ENCODE data around the gene WDR90. TPM values are rescaled to one million over a fixed set of nuclear protein-coding genes. Genes with fewer than 3 reads are reported as not detected.

Gene WDR90
- total RNA-seq, 1 experiment from 2014 or later, result 2.5 TPM

DNA sequence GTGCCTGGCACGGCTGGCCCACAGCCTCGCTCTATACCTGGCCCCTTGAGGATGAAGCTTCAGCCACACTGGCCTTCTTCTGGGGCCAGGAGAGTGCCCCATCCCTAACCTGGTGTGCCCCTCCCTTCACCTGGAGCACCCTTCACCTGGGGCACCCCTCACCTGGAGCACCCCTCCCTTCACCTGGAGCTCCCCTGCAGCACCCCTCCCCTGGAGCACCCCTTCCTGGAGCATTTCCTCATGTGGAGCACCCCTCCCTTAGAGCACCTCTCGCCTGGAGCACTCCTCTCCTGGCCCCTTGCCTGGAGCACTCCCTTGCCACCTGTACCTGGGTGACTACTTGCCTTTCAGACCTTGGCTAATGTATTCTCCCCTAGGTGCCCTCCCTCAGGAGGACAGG lies 58.9 kb downstream of the WDR90 start:
- DNase-seq (ENCODE audit: low spot score), result no peak

DNA sequence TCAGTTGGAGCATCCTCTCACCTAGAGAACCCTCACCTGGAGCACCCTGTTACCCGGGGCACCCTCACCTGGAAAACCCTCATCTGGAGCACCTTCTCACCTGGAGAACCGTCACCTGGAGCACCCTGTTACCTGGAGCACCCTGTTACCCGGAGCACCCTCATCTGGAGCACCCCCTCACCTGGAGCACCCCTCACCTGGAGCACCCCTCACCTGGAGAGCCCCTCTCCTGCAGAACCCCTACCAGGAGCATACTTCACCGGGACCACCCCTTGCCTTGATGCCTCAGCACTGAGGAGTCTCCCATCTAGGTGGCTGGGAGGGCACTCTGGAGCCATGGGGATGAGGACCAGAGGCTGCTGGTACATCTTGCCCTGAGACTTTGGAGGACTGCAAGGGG lies 59.8 kb downstream of the WDR90 start:
- DNase-seq (ENCODE audit: low spot score), result no peak

DNA sequence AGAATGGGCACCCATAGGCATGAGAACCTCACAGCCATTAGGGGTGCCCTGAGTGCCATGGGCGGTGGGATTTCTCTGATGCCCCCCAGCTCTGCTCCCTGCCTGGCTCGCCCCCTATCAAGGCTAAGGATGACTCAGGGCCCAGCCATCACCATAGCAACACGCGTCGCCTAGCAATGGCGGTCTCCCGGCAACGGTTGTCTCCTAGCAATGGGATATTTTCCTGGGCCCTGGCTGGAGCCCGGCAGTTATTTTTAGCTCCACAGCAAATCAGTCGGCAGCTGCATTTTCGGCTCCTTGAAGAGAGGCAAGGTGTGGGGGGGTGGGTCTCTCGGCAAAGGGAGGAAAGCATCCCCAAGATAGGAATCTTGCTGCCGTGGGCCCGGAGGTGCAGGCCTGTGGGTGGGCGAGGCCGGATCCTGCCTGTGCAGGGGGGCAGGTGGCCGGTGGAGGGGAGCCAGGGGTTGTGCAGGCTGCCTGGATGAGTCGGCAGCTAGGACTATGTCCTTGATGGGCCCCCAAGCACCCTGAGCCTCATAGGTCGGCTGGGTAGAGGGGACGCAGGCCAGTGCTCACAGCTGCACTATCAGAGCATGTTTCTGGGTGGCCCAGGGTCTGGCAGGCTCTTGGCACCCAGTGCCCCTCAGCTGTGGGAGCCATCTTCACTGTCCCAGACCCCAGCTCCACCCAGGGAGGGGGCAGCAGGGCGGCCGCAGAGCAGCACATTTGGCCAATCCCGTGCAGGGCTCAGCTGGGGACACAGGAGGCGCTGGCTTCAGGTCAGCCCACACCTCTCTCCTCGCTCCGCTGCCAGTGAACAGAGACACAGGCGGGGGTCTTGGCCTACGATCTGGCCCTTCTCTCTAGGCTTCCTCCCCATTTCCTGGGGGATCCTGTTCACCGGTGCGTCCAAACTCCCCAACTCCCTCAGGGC lies 60.7 kb downstream of the WDR90 start:
- DNase-seq (ENCODE audit: low spot score), result peak; percentile 58

DNA sequence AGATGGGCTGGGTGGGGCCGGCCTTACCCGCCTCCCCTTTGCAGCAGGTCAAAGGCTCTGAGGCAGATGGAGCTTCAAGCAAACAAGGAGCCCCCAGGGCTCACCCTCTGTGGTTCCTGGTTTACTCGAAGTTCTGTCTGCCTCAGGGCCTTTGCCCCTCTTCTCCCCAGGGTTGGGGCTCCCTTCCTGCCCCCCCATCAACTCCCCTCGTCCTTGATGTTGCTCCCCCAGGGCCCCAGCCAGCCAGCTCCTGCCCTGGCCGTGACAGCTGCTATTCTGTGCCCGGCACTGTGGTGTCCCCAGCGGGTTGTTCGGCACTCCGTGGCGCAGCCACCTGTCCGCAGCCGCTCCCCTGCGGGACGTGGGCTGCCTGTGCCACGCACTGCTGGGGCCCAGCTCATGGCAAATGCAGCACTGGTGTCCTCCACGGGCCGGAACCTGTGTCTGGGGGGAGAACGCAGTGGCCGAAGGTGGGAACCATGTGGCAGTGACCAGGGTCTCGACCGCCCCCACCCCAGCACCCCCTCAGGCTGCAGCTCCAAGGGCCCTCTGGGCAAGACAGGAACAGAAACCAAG lies 61.4 kb downstream of the WDR90 start:
- no peak for DNase-seq (ENCODE audit: low spot score)

DNA sequence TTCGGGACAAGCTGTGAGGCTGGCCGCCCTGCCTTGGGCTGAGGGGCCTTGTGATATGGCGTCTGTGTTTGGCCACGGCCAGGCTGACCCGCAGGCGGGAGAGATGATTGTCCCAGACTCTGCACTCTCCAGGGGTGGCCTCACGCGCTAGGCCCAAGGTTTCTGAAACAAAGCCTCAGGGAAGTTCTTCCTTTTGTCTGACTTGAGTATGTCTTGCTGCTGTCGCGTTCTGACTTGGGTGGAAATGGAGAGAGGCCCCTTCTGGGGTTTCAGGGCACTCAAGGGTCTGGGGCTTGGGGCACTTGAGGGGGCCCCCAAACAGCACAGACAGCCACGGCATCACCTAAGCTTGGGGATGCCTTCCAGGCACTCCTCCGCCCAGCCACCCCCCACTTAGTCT lies 61.9 kb downstream of the WDR90 start:
- DNase-seq (ENCODE audit: low spot score), result no peak

DNA sequence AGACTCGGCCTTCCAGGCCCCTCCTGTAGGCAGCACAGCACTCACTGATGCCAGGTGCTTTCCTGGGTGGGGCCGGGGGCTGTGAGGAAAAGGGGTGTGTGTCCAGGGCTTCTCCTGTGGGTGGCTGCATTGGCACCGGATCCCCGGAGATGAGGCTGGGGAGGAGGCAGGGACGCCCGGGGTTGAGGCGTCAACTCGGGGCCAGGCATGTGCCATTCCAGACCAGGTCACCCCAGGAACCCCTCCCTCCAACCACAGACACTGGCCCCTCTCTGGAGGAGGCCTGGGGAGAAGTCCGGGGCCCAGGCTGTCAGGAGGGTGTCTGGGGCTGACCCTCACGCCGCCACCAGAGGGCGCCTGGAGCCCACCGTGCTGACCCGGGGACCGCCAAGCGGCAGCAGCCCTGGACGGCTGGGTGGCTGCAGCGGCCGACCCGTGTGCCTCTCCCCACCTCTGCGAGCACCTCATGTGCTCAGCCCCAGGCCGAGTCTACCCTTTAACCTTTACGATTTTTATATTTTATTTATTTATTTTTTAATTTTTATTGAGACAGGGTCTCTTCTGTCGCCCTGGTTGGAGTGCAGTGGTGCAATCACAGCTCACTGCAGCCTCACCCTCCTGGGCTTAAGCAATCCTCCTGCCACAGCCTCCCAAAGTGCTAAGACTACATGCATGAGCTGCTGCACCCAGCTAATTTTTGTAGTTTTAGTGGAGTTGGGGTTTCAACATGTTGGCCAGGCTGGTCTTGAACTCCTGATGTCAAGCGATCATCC lies 62.6 kb downstream of the WDR90 start:
- DNase-seq (ENCODE audit: low spot score), result peak; percentile 42

DNA sequence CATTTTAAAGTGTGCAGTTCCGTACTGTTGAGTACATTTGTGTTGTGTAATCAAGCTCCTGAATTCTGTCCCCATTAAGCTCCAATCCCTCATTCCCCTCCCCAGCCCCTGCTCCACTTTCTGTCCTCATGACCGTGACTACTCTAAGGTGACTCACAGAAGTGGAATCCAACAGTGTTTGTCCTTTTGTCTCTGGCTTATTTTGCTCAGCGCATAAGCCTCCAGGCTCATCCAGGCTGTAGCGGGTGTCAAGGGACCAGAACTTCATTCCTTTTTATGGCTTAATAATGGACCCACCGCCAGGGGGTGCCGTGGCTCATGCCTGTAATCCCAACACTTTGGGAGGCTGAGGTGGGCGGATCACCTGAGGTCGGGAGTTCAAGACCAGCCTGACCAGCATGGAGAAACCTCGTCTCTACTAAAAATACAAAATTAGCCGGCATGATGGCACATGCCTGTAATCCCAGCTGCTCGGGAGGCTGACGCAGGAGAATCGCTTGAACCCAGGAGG lies 63.6 kb downstream of the WDR90 start:
- DNase-seq (ENCODE audit: low spot score), result peak; percentile 83

DNA sequence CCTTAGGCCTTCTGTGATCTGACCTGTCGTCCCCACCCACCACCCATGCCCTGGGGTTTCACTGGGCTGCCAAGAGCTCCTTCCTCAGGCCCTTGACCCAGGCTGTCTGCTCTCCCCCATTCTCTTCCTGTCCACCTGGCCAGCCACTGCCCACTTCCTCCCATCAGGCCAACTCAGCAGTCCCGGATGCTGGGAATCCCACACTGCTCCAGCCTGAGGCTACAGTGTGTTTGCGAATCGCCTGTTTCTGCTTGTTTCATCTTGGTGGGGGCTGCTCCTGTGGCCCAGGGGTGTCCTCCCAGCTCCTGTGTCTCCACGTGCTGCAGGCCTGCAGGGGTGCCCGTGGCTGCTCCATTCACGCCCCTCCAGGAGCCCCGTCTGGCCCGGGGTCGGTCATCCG lies 64.9 kb downstream of the WDR90 start:
- DNase-seq (ENCODE audit: low spot score), result no peak

DNA sequence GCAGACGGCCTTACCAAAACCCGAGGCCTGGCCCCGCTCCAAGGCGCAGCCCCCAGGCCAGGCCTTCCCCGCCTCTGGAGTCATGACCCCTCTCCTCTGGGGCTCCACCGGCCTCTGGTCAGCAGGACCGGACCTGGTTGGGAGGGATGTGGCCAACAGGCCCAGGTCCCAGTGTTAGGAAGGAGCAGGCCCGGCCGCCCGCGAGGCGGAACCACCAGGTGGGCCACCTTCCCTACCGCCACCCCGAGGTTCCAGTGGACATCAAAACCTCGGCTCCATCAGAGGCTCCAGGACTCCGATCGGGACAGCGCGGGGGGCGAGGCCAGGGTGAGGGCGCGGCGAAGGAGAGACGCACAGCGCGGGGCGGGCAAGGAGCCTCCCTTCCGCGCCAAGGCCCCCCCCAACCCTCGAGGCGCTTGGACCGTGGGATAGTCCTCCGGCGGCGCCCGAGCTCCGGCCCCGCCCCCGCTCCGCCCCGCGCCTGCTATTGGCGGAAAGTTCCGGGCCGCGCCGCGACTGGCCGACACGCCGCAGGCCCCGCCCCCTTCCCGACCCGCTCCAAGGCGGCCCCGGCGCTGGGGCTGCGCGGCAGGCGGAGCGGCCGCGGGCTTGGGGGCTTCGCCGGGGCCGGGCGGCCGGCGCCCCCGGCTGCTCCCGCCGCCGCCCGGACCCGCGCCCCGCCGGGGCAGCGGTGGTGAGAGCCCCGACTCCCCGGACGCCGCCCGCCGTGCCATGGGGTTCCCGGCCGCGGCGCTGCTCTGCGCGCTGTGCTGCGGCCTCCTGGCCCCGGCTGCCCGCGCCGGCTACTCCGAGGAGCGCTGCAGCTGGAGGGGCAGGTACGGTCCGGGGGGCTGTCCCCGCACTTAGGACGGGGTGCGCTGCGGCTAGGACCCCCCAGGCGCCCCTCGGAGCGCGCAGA lies 65.7 kb downstream of the WDR90 start, which contains the start of gene METRN:
Gene METRN (plus strand): TSS at position 561 of the 919 bp plus-strand sequence. CDS start 172 bp downstream, at position 733.
- DNase-seq (ENCODE audit: low spot score), result peak; percentile 44

DNA sequence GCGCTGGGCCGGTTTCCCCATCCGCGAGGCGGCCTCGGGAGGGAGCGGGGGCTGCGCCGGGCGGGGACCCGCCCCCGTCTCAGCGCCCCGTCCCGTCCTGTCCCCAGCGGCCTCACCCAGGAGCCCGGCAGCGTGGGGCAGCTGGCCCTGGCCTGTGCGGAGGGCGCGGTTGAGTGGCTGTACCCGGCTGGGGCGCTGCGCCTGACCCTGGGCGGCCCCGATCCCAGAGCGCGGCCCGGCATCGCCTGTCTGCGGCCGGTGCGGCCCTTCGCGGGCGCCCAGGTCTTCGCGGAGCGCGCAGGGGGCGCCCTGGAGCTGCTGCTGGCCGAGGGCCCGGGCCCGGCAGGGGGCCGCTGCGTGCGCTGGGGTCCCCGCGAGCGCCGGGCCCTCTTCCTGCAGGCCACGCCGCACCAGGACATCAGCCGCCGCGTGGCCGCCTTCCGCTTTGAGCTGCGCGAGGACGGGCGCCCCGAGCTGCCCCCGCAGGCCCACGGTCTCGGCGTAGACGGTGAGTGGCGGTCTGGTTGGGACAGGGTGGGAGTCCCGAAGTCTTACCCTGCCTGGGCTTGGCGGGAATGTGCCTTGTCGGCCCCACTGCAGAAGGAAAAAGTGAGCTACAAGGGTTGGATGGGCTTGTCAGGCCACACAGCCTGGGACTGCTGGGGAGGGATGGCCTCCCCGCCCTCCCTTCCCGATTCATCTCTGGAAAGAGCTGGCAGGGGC lies 66.5 kb downstream of the WDR90 start:
- DNase-seq (ENCODE audit: low spot score), result no peak

DNA sequence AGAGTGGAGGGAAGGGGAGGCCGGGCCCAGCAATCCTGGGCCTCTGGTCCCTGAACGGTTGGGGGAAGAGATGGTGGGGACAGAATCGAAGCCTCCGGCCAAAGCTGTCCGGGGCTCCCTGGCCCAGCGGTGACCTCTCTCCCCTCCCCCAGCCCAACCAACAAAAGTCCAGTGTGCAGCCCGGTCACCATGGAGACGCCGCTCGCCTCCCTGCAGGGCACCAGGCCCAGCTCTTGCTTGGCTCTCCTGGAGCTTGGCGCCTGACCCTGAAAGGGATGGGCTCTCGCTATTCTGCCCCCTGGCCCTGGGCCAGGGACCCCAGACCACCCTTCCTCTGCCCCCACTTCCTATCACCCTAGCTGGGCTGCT lies 67.0 kb downstream of the WDR90 start:
- DNase-seq (ENCODE audit: low spot score), result no peak

DNA sequence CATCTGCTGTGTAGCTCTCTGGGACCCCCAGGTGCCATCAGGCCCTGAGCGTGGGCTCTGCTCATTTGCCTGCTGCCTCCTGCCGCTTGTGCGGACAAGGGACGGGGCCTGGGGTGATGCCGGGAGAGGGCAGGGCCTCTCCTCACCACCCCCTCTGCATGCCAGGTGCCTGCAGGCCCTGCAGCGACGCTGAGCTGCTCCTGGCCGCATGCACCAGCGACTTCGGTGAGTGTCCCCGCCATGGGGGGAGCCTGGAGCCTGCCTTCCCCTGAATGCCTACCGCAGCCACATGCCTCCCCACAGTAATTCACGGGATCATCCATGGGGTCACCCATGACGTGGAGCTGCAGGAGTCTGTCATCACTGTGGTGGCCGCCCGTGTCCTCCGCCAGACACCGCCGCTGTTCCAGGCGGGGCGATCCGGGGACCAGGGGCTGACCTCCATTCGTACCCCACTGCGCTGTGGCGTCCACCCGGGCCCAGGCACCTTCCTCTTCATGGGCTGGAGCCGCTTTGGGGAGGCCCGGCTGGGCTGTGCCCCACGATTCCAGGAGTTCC lies 67.7 kb downstream of the WDR90 start:
- DNase-seq (ENCODE audit: low spot score), result no peak

Other genes with a start within 250 kb of the WDR90 start
- 5.9 and 8.7 TPM in 2 replicates for gene DECR2, start 247.5 kb upstream of the WDR90 start, total RNA-seq (2014; rRNA removed; shearing (Covaris generic))
- 5.4 and 11.5 TPM in 2 replicates for gene RAB11FIP3, start 223.7 kb upstream of the WDR90 start, total RNA-seq (2014; rRNA removed; shearing (Covaris generic))
- gene CAPN15, start 121.7 kb upstream of the WDR90 start, total RNA-seq (2014; rRNA removed; shearing (Covaris generic)), result 4.4 and 8.3 TPM in 2 replicates
- gene PRR35, start 89.0 kb upstream of the WDR90 start, total RNA-seq (2014; rRNA removed; shearing (Covaris generic)), result not detected in 2 replicates
- 0.06 and 0.43 TPM in 2 replicates for gene NHLRC4, start 82.4 kb upstream of the WDR90 start, total RNA-seq (2014; rRNA removed; shearing (Covaris generic))
- gene PIGQ, start 79.4 kb upstream of the WDR90 start, total RNA-seq (2014; rRNA removed; shearing (Covaris generic)), result 7.6 and 7.7 TPM in 2 replicates
- gene RAB40C, start 59.3 kb upstream of the WDR90 start, total RNA-seq (2014; rRNA removed; shearing (Covaris generic)), result 4.4 and 5.1 TPM in 2 replicates
- not detected in 2 replicates for gene WFIKKN1, start 18.4 kb upstream of the WDR90 start, total RNA-seq (2014; rRNA removed; shearing (Covaris generic))
- gene METTL26, start 13.1 kb upstream of the WDR90 start, total RNA-seq (2014; rRNA removed; shearing (Covaris generic)), result 85.7 and 112 TPM in 2 replicates
- gene MCRIP2, start 7.5 kb upstream of the WDR90 start, total RNA-seq (2014; rRNA removed; shearing (Covaris generic)), result 11.9 and 14.5 TPM in 2 replicates
- 6.5 and 32.0 TPM in 2 replicates for gene RHOT2, start 18.8 kb downstream of the WDR90 start, total RNA-seq (2014; rRNA removed; shearing (Covaris generic))
- 0.31 and 3.8 TPM in 2 replicates for gene RHBDL1, start 26.3 kb downstream of the WDR90 start, total RNA-seq (2014; rRNA removed; shearing (Covaris generic))
- gene STUB1, start 31.0 kb downstream of the WDR90 start, total RNA-seq (2014; rRNA removed; shearing (Covaris generic)), result 102 and 123 TPM in 2 replicates
- 11.3 and 18.1 TPM in 2 replicates for gene JMJD8, start 35.0 kb downstream of the WDR90 start, total RNA-seq (2014; rRNA removed; shearing (Covaris generic))
- gene WDR24, start 41.0 kb downstream of the WDR90 start, total RNA-seq (2014; rRNA removed; shearing (Covaris generic)), result 0.86 and 0.99 TPM in 2 replicates
- 1.0 and 2.2 TPM in 2 replicates for gene FBXL16, start 56.4 kb downstream of the WDR90 start, total RNA-seq (2014; rRNA removed; shearing (Covaris generic))
- 21.4 and 58.1 TPM in 2 replicates for gene METRN, start 65.8 kb downstream of the WDR90 start, total RNA-seq (2014; rRNA removed; shearing (Covaris generic))
- 10.9 and 22.8 TPM in 2 replicates for gene ANTKMT, start 71.8 kb downstream of the WDR90 start, total RNA-seq (2014; rRNA removed; shearing (Covaris generic))
- gene CCDC78, start 77.1 kb downstream of the WDR90 start, total RNA-seq (2014; rRNA removed; shearing (Covaris generic)), result 0.23 TPM in 1 of 2 replicates, not detected in the other
- 4.1 and 14.5 TPM in 2 replicates for gene HAGHL, start 77.7 kb downstream of the WDR90 start, total RNA-seq (2014; rRNA removed; shearing (Covaris generic))
- 15.0 and 18.5 TPM in 2 replicates for gene CIAO3, start 91.6 kb downstream of the WDR90 start, total RNA-seq (2014; rRNA removed; shearing (Covaris generic))
- gene MSLN, start 111.4 kb downstream of the WDR90 start, total RNA-seq (2014; rRNA removed; shearing (Covaris generic)), result not detected in 2 replicates
- gene RPUSD1, start 139.0 kb downstream of the WDR90 start, total RNA-seq (2014; rRNA removed; shearing (Covaris generic)), result 18.6 and 19.6 TPM in 2 replicates
- 6.1 and 7.9 TPM in 2 replicates for gene CHTF18, start 139.3 kb downstream of the WDR90 start, total RNA-seq (2014; rRNA removed; shearing (Covaris generic))
- not detected in 2 replicates for gene GNG13, start 151.4 kb downstream of the WDR90 start, total RNA-seq (2014; rRNA removed; shearing (Covaris generic))

All from H4 (cell line).